ENCODE data around the gene CCDC141.

Gene CCDC141

GRCh38 chr2:178845566-178846457, 204.1 kb downstream of the CCDC141 start:
- DNase-seq (ENCODE audit: insufficient read length, low spot score) (no peak), FAIRE-seq (no peak)
- TF ChIP-seq POU2F2 (IDR thresholded peaks at IDR 0.05; ENCODE audit: low read depth, low read length), result no peak
- TF ChIP-seq POLR2A (IDR thresholded peaks at IDR 0.05; ENCODE audit: low read depth, low read length), result no peak
- no peak for TF ChIP-seq SPI1 (IDR thresholded peaks at IDR 0.05; ENCODE audit: low read depth, low read length)
- no peak for TF ChIP-seq TAF1 (IDR thresholded peaks at IDR 0.05; ENCODE audit: low read depth, low read length)
- TF ChIP-seq POLR2AphosphoS5 (IDR thresholded peaks at IDR 0.05; ENCODE audit: low read depth, low read length), result no peak
- no peak for TF ChIP-seq PAX5 (IDR thresholded peaks at IDR 0.05; ENCODE audit: insufficient read depth, low read length, severe bottlenecking)

- TF ChIP-seq POLR2AphosphoS5 (IDR thresholded peaks at IDR 0.05; ENCODE audit: low read depth, low read length) (no peak), POLR2A (IDR thresholded peaks at IDR 0.05; ENCODE audit: low read depth, low read length) (no peak), POU2F2 (IDR thresholded peaks at IDR 0.05; ENCODE audit: low read depth, low read length) (no peak), SPI1 (IDR thresholded peaks at IDR 0.05; ENCODE audit: low read depth, low read length) (no peak), TAF1 (IDR thresholded peaks at IDR 0.05; ENCODE audit: low read depth, low read length) (no peak), PAX5 (IDR thresholded peaks at IDR 0.05; ENCODE audit: insufficient read depth, low read length, severe bottlenecking) (no peak)
- no peak for DNase-seq (ENCODE audit: insufficient read length, low spot score)
- FAIRE-seq, result no peak
Observed at GRCh38 chr2:178844701-178845100, 205.2 kb downstream of the CCDC141 start.

- no peak for FAIRE-seq
- TF ChIP-seq SPI1 (IDR thresholded peaks at IDR 0.05; ENCODE audit: low read depth, low read length) (no peak), POLR2AphosphoS5 (IDR thresholded peaks at IDR 0.05; ENCODE audit: low read depth, low read length) (no peak), POLR2A (IDR thresholded peaks at IDR 0.05; ENCODE audit: low read depth, low read length) (no peak), TAF1 (IDR thresholded peaks at IDR 0.05; ENCODE audit: low read depth, low read length) (no peak), PAX5 (IDR thresholded peaks at IDR 0.05; ENCODE audit: insufficient read depth, low read length, severe bottlenecking) (no peak), POU2F2 (IDR thresholded peaks at IDR 0.05; ENCODE audit: low read depth, low read length) (no peak)
- DNase-seq (ENCODE audit: insufficient read length, low spot score), result no peak
Observed at GRCh38 chr2:178844269-178844668, 205.7 kb downstream of the CCDC141 start.

GRCh38 chr2:178843697-178844096, 206.2 kb downstream of the CCDC141 start:
- TF ChIP-seq POLR2AphosphoS5 (IDR thresholded peaks at IDR 0.05; ENCODE audit: low read depth, low read length) (no peak), POU2F2 (IDR thresholded peaks at IDR 0.05; ENCODE audit: low read depth, low read length) (no peak), SPI1 (IDR thresholded peaks at IDR 0.05; ENCODE audit: low read depth, low read length) (no peak), POLR2A (IDR thresholded peaks at IDR 0.05; ENCODE audit: low read depth, low read length) (no peak), PAX5 (IDR thresholded peaks at IDR 0.05; ENCODE audit: insufficient read depth, low read length, severe bottlenecking) (no peak), TAF1 (IDR thresholded peaks at IDR 0.05; ENCODE audit: low read depth, low read length) (no peak)
- FAIRE-seq, result no peak
- DNase-seq (ENCODE audit: insufficient read length, low spot score), result no peak

GRCh38 chr2:178836807-178837206, 213.1 kb downstream of the CCDC141 start:
- no peak for FAIRE-seq
- DNase-seq (ENCODE audit: insufficient read length, low spot score), result no peak
- TF ChIP-seq SPI1 (IDR thresholded peaks at IDR 0.05; ENCODE audit: low read depth, low read length) (no peak), POLR2AphosphoS5 (IDR thresholded peaks at IDR 0.05; ENCODE audit: low read depth, low read length) (no peak), POU2F2 (IDR thresholded peaks at IDR 0.05; ENCODE audit: low read depth, low read length) (no peak), POLR2A (IDR thresholded peaks at IDR 0.05; ENCODE audit: low read depth, low read length) (no peak), TAF1 (IDR thresholded peaks at IDR 0.05; ENCODE audit: low read depth, low read length) (no peak), PAX5 (IDR thresholded peaks at IDR 0.05; ENCODE audit: insufficient read depth, low read length, severe bottlenecking) (no peak)

GRCh38 chr2:178834086-178834485, 215.9 kb downstream of the CCDC141 start:
- peak; percentile 9 for FAIRE-seq
- no peak for DNase-seq (ENCODE audit: insufficient read length, low spot score)
- TF ChIP-seq TAF1 (IDR thresholded peaks at IDR 0.05; ENCODE audit: low read depth, low read length) (no peak), POLR2AphosphoS5 (IDR thresholded peaks at IDR 0.05; ENCODE audit: low read depth, low read length) (no peak), SPI1 (IDR thresholded peaks at IDR 0.05; ENCODE audit: low read depth, low read length) (no peak), POLR2A (IDR thresholded peaks at IDR 0.05; ENCODE audit: low read depth, low read length) (no peak), PAX5 (IDR thresholded peaks at IDR 0.05; ENCODE audit: insufficient read depth, low read length, severe bottlenecking) (no peak), POU2F2 (IDR thresholded peaks at IDR 0.05; ENCODE audit: low read depth, low read length) (no peak)

GRCh38 chr2:178833382-178833781, 216.6 kb downstream of the CCDC141 start:
- FAIRE-seq (peak; percentile 67), DNase-seq (ENCODE audit: insufficient read length, low spot score) (no peak)
- TF ChIP-seq POLR2AphosphoS5 (IDR thresholded peaks at IDR 0.05; ENCODE audit: low read depth, low read length), result no peak
- TF ChIP-seq POLR2A (IDR thresholded peaks at IDR 0.05; ENCODE audit: low read depth, low read length), result no peak
- no peak for TF ChIP-seq PAX5 (IDR thresholded peaks at IDR 0.05; ENCODE audit: insufficient read depth, low read length, severe bottlenecking)
- TF ChIP-seq SPI1 (IDR thresholded peaks at IDR 0.05; ENCODE audit: low read depth, low read length), result no peak
- no peak for TF ChIP-seq TAF1 (IDR thresholded peaks at IDR 0.05; ENCODE audit: low read depth, low read length)
- TF ChIP-seq POU2F2 (IDR thresholded peaks at IDR 0.05; ENCODE audit: low read depth, low read length), result no peak

- no peak for TF ChIP-seq TAF1 (IDR thresholded peaks at IDR 0.05; ENCODE audit: low read depth, low read length)
- TF ChIP-seq SPI1 (IDR thresholded peaks at IDR 0.05; ENCODE audit: low read depth, low read length), result no peak
- TF ChIP-seq POLR2AphosphoS5 (IDR thresholded peaks at IDR 0.05; ENCODE audit: low read depth, low read length), result no peak
- no peak for TF ChIP-seq POLR2A (IDR thresholded peaks at IDR 0.05; ENCODE audit: low read depth, low read length)
- no peak for TF ChIP-seq POU2F2 (IDR thresholded peaks at IDR 0.05; ENCODE audit: low read depth, low read length)
- no peak for TF ChIP-seq PAX5 (IDR thresholded peaks at IDR 0.05; ENCODE audit: insufficient read depth, low read length, severe bottlenecking)
- DNase-seq (ENCODE audit: insufficient read length, low spot score) (no peak), FAIRE-seq (no peak)
Observed at GRCh38 chr2:178830451-178830850, 219.5 kb downstream of the CCDC141 start.

- FAIRE-seq, result no peak
- TF ChIP-seq POU2F2 (IDR thresholded peaks at IDR 0.05; ENCODE audit: low read depth, low read length) (no peak), PAX5 (IDR thresholded peaks at IDR 0.05; ENCODE audit: insufficient read depth, low read length, severe bottlenecking) (no peak), POLR2AphosphoS5 (IDR thresholded peaks at IDR 0.05; ENCODE audit: low read depth, low read length) (no peak), POLR2A (IDR thresholded peaks at IDR 0.05; ENCODE audit: low read depth, low read length) (no peak), SPI1 (IDR thresholded peaks at IDR 0.05; ENCODE audit: low read depth, low read length) (no peak), TAF1 (IDR thresholded peaks at IDR 0.05; ENCODE audit: low read depth, low read length) (no peak)
- DNase-seq (ENCODE audit: insufficient read length, low spot score), result no peak
Observed at GRCh38 chr2:178829981-178830380, 220.0 kb downstream of the CCDC141 start.

Measured in GM12891 (cell line).